EL (cell line): ENCODE measurements around the gene WFS1.

Experiments
- DNase-seq: peaks from one replicate; pipeline ENCODE4 v3.0.0-alpha.2; 2016

The WFS1 gene

GRCh38 chr4:6342530-6343293 is 73.1 kb downstream of the WFS1 start:
- no peak for DNase-seq

- DNase-seq: peak; percentile 76
Measured at GRCh38 chr4:6343939-6344408, 74.3 kb downstream of the WFS1 start.

- no peak for DNase-seq
Measured at GRCh38 chr4:6345096-6345830, 75.6 kb downstream of the WFS1 start.

GRCh38 chr4:6345866-6346265 is 76.2 kb downstream of the WFS1 start:
- no peak for DNase-seq

GRCh38 chr4:6346373-6347110 is 76.9 kb downstream of the WFS1 start:
- no peak for DNase-seq

GRCh38 chr4:6347511-6348045 is 77.9 kb downstream of the WFS1 start:
- DNase-seq: no peak

GRCh38 chr4:6348408-6348807 is 78.8 kb downstream of the WFS1 start:
- no peak for DNase-seq

GRCh38 chr4:6349896-6350603 is 80.4 kb downstream of the WFS1 start:
- DNase-seq: peak; percentile 12

GRCh38 chr4:6350646-6351045 is 81.0 kb downstream of the WFS1 start:
- DNase-seq: no peak

GRCh38 chr4:6351246-6352000 is 81.8 kb downstream of the WFS1 start:
- no peak for DNase-seq

GRCh38 chr4:6352031-6352692 is 82.5 kb downstream of the WFS1 start:
- DNase-seq: no peak
